ENCODE data around the gene MEIS1. TPM values are rescaled to one million over a fixed set of nuclear protein-coding genes. Genes with fewer than 3 reads are reported as not detected.

MEIS1 gene
- total RNA-seq, 1 experiment from 2014 or later, result 0.66 TPM

DNA sequence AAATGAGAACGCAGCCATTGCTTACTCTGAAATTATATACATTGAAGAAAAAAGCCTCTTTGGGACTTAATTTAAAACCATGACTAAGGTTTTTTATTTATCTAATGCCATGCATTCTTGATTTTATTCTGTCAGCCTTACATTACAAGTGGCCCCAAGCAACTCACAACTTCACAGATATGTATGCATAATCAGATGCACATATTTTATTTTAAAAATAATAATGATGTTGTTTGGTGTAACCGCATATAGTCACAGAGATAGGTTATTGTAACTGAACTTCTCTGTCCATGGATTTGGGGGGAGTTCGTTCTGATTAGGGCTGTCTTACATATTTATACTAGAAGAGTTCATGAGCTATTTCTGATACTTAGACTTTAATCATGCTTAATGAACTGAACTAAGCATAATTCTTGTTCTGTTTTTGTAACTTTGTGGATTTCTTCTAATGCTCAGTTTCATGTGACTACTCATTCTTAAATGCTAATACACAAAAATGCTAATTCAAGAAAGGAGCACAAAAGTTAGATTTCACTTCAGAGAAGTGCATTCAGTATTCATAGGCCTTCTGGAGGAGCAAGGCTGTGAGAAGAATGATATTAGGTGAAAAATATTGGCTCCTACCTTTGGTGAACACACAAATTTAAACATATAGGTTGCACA, 26.2 kb downstream of the MEIS1 start:
- Mint-ChIP-seq H3K9me3 (no peaks in the 10 kb centered on the region), H3K4me3 (no peak overlapping the region), H3K27me3 (ENCODE audit: low read depth) (peaks cover 3% of the 10 kb centered on the region), H3K4me1 (no peaks in the 10 kb centered on the region), H3K27ac (no peak overlapping the region), H3K36me3 (ENCODE audit: insufficient read depth in 1 of 3, low read depth in 3 of 3) (no peaks in the 10 kb centered on the region)
- no peak overlapping the region for H2AFZ ChIP-seq (ENCODE audit: low read length)
- H2BK5ac ChIP-seq (ENCODE audit: insufficient read length, low read length), result no peak overlapping the region
- H4K20me1 ChIP-seq (ENCODE audit: control insufficient read depth, insufficient read depth, insufficient read length), result peaks cover 3% of the 10 kb centered on the region
- no peak overlapping the region for H2BK20ac ChIP-seq (ENCODE audit: low read depth, low read length, poor library complexity, severe bottlenecking)
- H3K79me2 ChIP-seq (ENCODE audit: insufficient read depth, low read length), result no peaks in the 10 kb centered on the region
- H4K8ac ChIP-seq (replicated peaks; ENCODE audit: insufficient read length, low read depth, low read length), result no peak overlapping the region
- H3K56ac ChIP-seq (ENCODE audit: insufficient read length, low read depth, low read length), result no peak overlapping the region
- H3K79me1 ChIP-seq (ENCODE audit: insufficient read depth, low read depth, low read length, poor library complexity, severe bottlenecking), result no peaks in the 10 kb centered on the region
- no peak overlapping the region for H4K91ac ChIP-seq (ENCODE audit: insufficient read length, low read depth, low read length)
- H3K4ac ChIP-seq (ENCODE audit: low read depth, low read length), result no peak overlapping the region
- no CpG with 5 or more reads among the region's 3 CpGs for WGBS (ENCODE audit: extremely low coverage, insufficient read length, low lambda C conversion rate)
- H3K18ac ChIP-seq (ENCODE audit: insufficient read length, low read depth, low read length), result no peak overlapping the region
- H3K27ac ChIP-seq (ENCODE audit: insufficient read length, low read depth, low read length), result no peak overlapping the region
- H3K23me2 ChIP-seq (ENCODE audit: insufficient read length, low read depth, low read length, poor library complexity, severe bottlenecking), result no peaks in the 10 kb centered on the region
- H3K9me3 ChIP-seq (ENCODE audit: control insufficient read depth, low read depth, low read length), result no peaks in the 10 kb centered on the region
- no peak overlapping the region for H3K4me2 ChIP-seq (ENCODE audit: insufficient read depth, insufficient read length, low read length)
- H3K27me3 ChIP-seq (ENCODE audit: insufficient read depth, low read length), result no peaks in the 10 kb centered on the region
- no peak overlapping the region for H2AK5ac ChIP-seq (ENCODE audit: insufficient read length, low read length)
- no peak for DNase-seq
- no peaks in the 10 kb centered on the region for H3K4me1 ChIP-seq (ENCODE audit: insufficient read depth, low read length)
- H2BK120ac ChIP-seq (ENCODE audit: low read depth, low read length, poor library complexity, severe bottlenecking), result no peak overlapping the region
- no peak overlapping the region for H4K5ac ChIP-seq (ENCODE audit: insufficient read length, low read depth, low read length)
- no peak overlapping the region for H3T11ph ChIP-seq (ENCODE audit: low read length)
- H2BK12ac ChIP-seq (ENCODE audit: insufficient read length, low read depth, low read length), result no peak overlapping the region
- H3K23ac ChIP-seq (ENCODE audit: insufficient read length, low read depth, low read length), result no peak overlapping the region
- no peak overlapping the region for H2BK15ac ChIP-seq (ENCODE audit: low read depth, low read length)
- TF ChIP-seq, protein P1, sequence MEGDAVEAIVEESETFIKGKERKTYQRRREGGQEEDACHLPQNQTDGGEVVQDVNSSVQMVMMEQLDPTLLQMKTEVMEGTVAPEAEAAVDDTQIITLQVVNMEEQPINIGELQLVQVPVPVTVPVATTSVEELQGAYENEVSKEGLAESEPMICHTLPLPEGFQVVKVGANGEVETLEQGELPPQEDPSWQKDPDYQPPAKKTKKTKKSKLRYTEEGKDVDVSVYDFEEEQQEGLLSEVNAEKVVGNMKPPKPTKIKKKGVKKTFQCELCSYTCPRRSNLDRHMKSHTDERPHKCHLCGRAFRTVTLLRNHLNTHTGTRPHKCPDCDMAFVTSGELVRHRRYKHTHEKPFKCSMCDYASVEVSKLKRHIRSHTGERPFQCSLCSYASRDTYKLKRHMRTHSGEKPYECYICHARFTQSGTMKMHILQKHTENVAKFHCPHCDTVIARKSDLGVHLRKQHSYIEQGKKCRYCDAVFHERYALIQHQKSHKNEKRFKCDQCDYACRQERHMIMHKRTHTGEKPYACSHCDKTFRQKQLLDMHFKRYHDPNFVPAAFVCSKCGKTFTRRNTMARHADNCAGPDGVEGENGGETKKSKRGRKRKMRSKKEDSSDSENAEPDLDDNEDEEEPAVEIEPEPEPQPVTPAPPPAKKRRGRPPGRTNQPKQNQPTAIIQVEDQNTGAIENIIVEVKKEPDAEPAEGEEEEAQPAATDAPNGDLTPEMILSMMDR (conservative IDR thresholded peaks at IDR 0.05), result no peak
- H3K9ac ChIP-seq (ENCODE audit: extremely low read depth, insufficient read length, low read length), result no peak overlapping the region
- H3K14ac ChIP-seq (ENCODE audit: insufficient read depth, low read length), result no peak overlapping the region

All from H9 (cell line).